ENCODE measurements around the gene CSNK1G3. TPM values are rescaled to one million over a fixed set of nuclear protein-coding genes. Genes with fewer than 3 reads are reported as not detected.

CSNK1G3 gene
- total RNA-seq, 1 experiment from 2014 or later: 48.3 TPM

- Histone ChIP-seq H3K4me1 (ENCODE audit: insufficient read depth, low read length) (no peaks in the 10 kb centered on the region), H3T11ph (ENCODE audit: low read length) (no peak overlapping the region), H2AK5ac (ENCODE audit: insufficient read length, low read length) (no peak overlapping the region), H3K23me2 (ENCODE audit: insufficient read length, low read depth, low read length, poor library complexity, severe bottlenecking) (no peaks in the 10 kb centered on the region), H2BK12ac (ENCODE audit: insufficient read length, low read depth, low read length) (no peak overlapping the region), H3K27me3 (ENCODE audit: insufficient read depth, low read length) (no peaks in the 10 kb centered on the region), H3K56ac (ENCODE audit: insufficient read length, low read depth, low read length) (no peak overlapping the region), H3K23ac (ENCODE audit: insufficient read length, low read depth, low read length) (no peak overlapping the region), H3K4me2 (ENCODE audit: insufficient read depth, insufficient read length, low read length) (no peak overlapping the region), H4K5ac (ENCODE audit: insufficient read length, low read depth, low read length) (no peak overlapping the region), H4K8ac (replicated peaks; ENCODE audit: insufficient read length, low read depth, low read length) (no peak overlapping the region), H4K91ac (ENCODE audit: insufficient read length, low read depth, low read length) (no peak overlapping the region), H3K9me3 (ENCODE audit: control insufficient read depth, low read depth, low read length) (peaks cover 4% of the 10 kb centered on the region), H3K14ac (ENCODE audit: insufficient read depth, low read length) (no peak overlapping the region), H3K79me1 (ENCODE audit: insufficient read depth, low read depth, low read length, poor library complexity, severe bottlenecking) (no peaks in the 10 kb centered on the region), H2AFZ (ENCODE audit: low read length) (no peak overlapping the region), H3K4ac (ENCODE audit: low read depth, low read length) (no peak overlapping the region), H3K9ac (ENCODE audit: extremely low read depth, insufficient read length, low read length) (no peak overlapping the region), H2BK120ac (ENCODE audit: low read depth, low read length, poor library complexity, severe bottlenecking) (no peak overlapping the region), H2BK20ac (ENCODE audit: low read depth, low read length, poor library complexity, severe bottlenecking) (no peak overlapping the region), H4K20me1 (ENCODE audit: control insufficient read depth, insufficient read depth, insufficient read length) (no peaks in the 10 kb centered on the region), H2BK5ac (ENCODE audit: insufficient read length, low read length) (no peak overlapping the region), H3K79me2 (ENCODE audit: insufficient read depth, low read length) (no peaks in the 10 kb centered on the region), H3K27ac (ENCODE audit: insufficient read length, low read depth, low read length) (no peak overlapping the region), H2BK15ac (ENCODE audit: low read depth, low read length) (no peak overlapping the region), H3K18ac (ENCODE audit: insufficient read length, low read depth, low read length) (no peak overlapping the region)
- no peak overlapping the region for H3K27ac Mint-ChIP-seq
- peaks cover 0 to 16% (median 5%) of the 10 kb centered on the region in 3 experiments; a peak in 3 of 7 replicates for H3K36me3 Mint-ChIP-seq (ENCODE audit: insufficient read depth in 1 of 3, low read depth in 3 of 3)
- H3K27me3 Mint-ChIP-seq (ENCODE audit: low read depth): no peaks in the 10 kb centered on the region; the same call in 1 of the 2 replicates
- no CpG with 5 or more reads among the region's 10 CpGs for WGBS (ENCODE audit: extremely low coverage, insufficient read length, low lambda C conversion rate)
- DNase-seq: no peak
- H3K4me3 Mint-ChIP-seq: no peak overlapping the region
- no peaks in the 10 kb centered on the region for H3K4me1 Mint-ChIP-seq
- no peak for TF ChIP-seq CTCF (conservative IDR thresholded peaks at IDR 0.05)
- peaks cover 13 to 20% of the 10 kb centered on the region in 2 experiments for H3K9me3 Mint-ChIP-seq
Observed at GRCh38 chr5:123628860-123629544, 117.0 kb downstream of the CSNK1G3 start.

Measured in H9 (cell line).